Measurements from ENCODE around the gene ANKFN1. TPM values are rescaled to one million over a fixed set of nuclear protein-coding genes. Genes with fewer than 3 reads are reported as not detected.

The ANKFN1 gene
- total RNA-seq, 1 donor from 2014 or later = not detected

DNA sequence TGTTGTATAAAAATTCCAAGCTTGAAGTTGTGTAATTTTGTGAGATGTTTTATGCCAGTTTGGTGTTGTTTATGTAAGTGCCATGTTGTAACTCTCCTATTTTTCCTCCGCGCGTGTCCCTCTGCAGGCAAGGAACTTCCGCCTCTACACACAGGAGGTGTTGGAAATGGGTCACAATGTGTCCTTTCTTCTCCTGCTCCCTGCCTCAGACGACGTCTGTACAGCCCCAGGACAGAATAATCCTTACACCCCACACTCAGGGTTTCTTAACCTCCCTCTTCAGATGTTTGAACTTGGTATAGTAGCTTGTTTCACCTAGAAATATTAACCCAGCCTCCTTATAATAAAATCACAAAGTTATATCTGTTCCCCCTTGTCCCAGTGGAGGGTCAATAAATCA lies 329.0 kb downstream of the ANKFN1 start:
- H3K9me3 Mint-ChIP-seq (ENCODE audit: low read depth) = no peaks in the 10 kb centered on the region
- no peaks in the 10 kb centered on the region for H3K36me3 Mint-ChIP-seq (ENCODE audit: insufficient read depth)
- H3K4me3 Mint-ChIP-seq (ENCODE audit: low read depth) = no peak overlapping the region
- no peak overlapping the region for H3K27ac Mint-ChIP-seq
- DNase-seq (ENCODE audit: low spot score, unreplicated experiment) = no peak
- TF ChIP-seq, protein P1, sequence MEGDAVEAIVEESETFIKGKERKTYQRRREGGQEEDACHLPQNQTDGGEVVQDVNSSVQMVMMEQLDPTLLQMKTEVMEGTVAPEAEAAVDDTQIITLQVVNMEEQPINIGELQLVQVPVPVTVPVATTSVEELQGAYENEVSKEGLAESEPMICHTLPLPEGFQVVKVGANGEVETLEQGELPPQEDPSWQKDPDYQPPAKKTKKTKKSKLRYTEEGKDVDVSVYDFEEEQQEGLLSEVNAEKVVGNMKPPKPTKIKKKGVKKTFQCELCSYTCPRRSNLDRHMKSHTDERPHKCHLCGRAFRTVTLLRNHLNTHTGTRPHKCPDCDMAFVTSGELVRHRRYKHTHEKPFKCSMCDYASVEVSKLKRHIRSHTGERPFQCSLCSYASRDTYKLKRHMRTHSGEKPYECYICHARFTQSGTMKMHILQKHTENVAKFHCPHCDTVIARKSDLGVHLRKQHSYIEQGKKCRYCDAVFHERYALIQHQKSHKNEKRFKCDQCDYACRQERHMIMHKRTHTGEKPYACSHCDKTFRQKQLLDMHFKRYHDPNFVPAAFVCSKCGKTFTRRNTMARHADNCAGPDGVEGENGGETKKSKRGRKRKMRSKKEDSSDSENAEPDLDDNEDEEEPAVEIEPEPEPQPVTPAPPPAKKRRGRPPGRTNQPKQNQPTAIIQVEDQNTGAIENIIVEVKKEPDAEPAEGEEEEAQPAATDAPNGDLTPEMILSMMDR (IDR thresholded peaks at IDR 0.05; ENCODE audit: unreplicated experiment) = no peak
- H3K4me1 Mint-ChIP-seq (ENCODE audit: low read depth) = no peaks in the 10 kb centered on the region
- peaks cover 19% of the 10 kb centered on the region for H3K27me3 Mint-ChIP-seq

DNA sequence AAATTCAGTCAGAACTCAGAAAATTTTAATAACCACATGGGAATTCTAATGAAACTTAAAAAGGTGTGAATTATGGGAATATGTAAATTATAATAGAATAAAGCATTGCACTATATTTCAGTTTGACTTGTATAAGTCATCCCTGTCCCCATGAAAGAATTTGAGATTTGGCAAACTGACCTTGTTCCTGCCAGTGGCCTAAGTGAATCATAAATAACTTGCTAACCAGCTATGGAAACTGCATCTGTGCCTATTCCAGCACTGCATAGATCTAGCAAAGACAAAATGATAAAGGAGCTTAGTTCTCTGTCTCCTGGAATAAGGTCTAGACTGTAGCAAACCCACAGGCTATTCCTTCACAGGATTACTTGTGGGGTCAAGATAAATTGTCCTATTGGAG lies 333.5 kb downstream of the ANKFN1 start:
- no peaks in the 10 kb centered on the region for H3K9me3 Mint-ChIP-seq (ENCODE audit: low read depth)
- H3K27me3 Mint-ChIP-seq = peaks cover 9% of the 10 kb centered on the region
- no peak for DNase-seq (ENCODE audit: low spot score, unreplicated experiment)
- no peak overlapping the region for H3K27ac Mint-ChIP-seq
- no peaks in the 10 kb centered on the region for H3K4me1 Mint-ChIP-seq (ENCODE audit: low read depth)
- H3K4me3 Mint-ChIP-seq (ENCODE audit: low read depth) = no peak overlapping the region
- no peaks in the 10 kb centered on the region for H3K36me3 Mint-ChIP-seq (ENCODE audit: insufficient read depth)
- TF ChIP-seq, protein P1 (IDR thresholded peaks at IDR 0.05; ENCODE audit: unreplicated experiment) = no peak

DNA sequence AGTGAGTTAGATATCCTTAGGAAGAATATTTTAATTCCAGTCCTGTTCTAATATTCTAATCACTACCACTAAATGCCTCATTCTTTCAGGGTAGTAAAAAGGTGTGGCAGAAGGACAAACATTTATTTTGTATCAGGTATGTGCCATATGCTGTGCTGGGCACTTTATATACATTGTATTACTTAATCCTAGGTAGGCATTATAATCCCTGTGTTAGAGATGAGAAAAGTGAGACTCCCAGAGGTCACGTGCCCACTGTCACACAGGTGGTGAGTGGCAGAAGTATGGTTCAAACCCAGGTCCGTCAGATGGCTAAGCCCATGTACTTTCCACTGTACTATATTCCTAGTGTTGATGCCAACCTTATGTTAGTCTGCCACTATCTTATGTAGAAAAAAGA lies 335.5 kb downstream of the ANKFN1 start:
- Mint-ChIP-seq H3K4me1 (ENCODE audit: low read depth) (no peaks in the 10 kb centered on the region), H3K27me3 (peaks cover 9% of the 10 kb centered on the region), H3K4me3 (ENCODE audit: low read depth) (no peak overlapping the region), H3K27ac (no peak overlapping the region), H3K36me3 (ENCODE audit: insufficient read depth) (no peaks in the 10 kb centered on the region), H3K9me3 (ENCODE audit: low read depth) (no peaks in the 10 kb centered on the region)
- DNase-seq (ENCODE audit: low spot score, unreplicated experiment) = no peak
- TF ChIP-seq, protein P1 (IDR thresholded peaks at IDR 0.05; ENCODE audit: unreplicated experiment) = no peak

DNA sequence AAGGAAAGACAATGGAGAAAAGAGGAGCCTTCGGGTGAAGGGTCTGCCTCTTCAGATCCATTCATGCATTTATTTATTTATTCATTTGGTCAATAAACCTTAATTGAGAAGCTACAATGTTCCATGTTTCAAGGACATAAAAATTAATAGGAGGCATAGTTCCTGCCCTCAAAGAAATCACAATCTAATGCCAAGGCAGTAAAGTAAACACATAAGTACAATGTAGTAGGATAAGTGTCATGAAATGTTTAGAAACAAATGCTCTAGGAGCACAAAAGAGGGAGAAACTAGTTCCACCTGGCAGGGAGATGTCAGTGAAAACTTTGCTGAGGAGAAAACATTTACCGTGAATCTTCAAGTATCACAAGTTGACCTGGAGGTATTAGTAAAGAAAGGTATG lies 336.7 kb downstream of the ANKFN1 start:
- TF ChIP-seq, protein P1 (IDR thresholded peaks at IDR 0.05; ENCODE audit: unreplicated experiment) = no peak
- Mint-ChIP-seq H3K27me3 (peaks cover 9% of the 10 kb centered on the region), H3K4me3 (ENCODE audit: low read depth) (no peak overlapping the region), H3K9me3 (ENCODE audit: low read depth) (no peaks in the 10 kb centered on the region), H3K36me3 (ENCODE audit: insufficient read depth) (no peaks in the 10 kb centered on the region), H3K27ac (no peak overlapping the region), H3K4me1 (ENCODE audit: low read depth) (no peaks in the 10 kb centered on the region)
- DNase-seq (ENCODE audit: low spot score, unreplicated experiment) = no peak

DNA sequence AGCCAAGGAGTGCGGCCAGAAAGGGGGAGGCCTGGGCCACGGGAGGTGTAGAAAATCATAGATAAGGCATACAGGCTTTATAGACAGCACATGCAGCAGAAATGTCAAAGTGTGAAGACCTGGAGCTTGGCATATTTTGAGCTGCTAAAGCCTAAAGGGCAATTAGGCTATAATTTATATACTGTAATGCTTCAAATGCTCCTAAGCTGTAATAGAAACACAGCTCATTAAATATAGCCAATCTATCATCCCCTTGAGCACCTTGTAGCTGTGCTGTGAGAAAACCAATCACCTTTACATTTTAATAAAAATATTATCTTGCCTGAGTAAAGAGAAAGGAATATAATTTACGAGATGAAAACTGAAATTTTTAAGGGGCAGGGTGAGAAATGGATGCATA lies 342.3 kb downstream of the ANKFN1 start:
- H3K36me3 Mint-ChIP-seq (ENCODE audit: insufficient read depth) = no peaks in the 10 kb centered on the region
- peaks cover 5% of the 10 kb centered on the region for H3K27me3 Mint-ChIP-seq
- H3K4me3 Mint-ChIP-seq (ENCODE audit: low read depth) = no peak overlapping the region
- no peak overlapping the region for H3K27ac Mint-ChIP-seq
- H3K9me3 Mint-ChIP-seq (ENCODE audit: low read depth) = no peaks in the 10 kb centered on the region
- TF ChIP-seq, protein P1 (IDR thresholded peaks at IDR 0.05; ENCODE audit: unreplicated experiment) = no peak
- H3K4me1 Mint-ChIP-seq (ENCODE audit: low read depth) = no peaks in the 10 kb centered on the region
- DNase-seq (ENCODE audit: low spot score, unreplicated experiment) = no peak
